Right cardiac atrium (tissue), 5 donors: Measurements from ENCODE around the gene FGFRL1. TPM values are rescaled to one million over a fixed set of nuclear protein-coding genes. Genes with fewer than 3 reads are reported as not detected.
"Not testable (repeated sequence)": the region's sequence is repeated elsewhere in the genome, so short reads cannot be mapped to it uniquely, and the experiment has no call there.

Source experiments
- ATAC-seq, 2 donors: fragments of 200-7000 bp; cut with Tn5 transposase; one replicate each; pipeline versions ENCODE4 v1.8.0 to v1.9.1; 2020; ENCODE audit warnings: moderate library complexity in 2 of 2, mild to moderate bottlenecking in 1 of 2
- DNase-seq, 3 donors: peaks; one replicate each; pipeline ENCODE4 v3.0.0-alpha.2; 2020
- H3K27ac ChIP-seq: one replicate; pipeline ENCODE4 v1.5.1; 2013; ENCODE audit warnings: mild to moderate bottlenecking, low read length, control low read depth, moderate library complexity
- H3K27me3 ChIP-seq: one replicate; pipeline ENCODE4 v1.6.1; 2013; ENCODE audit not compliant: control insufficient read depth, insufficient read depth
- H3K4me1 ChIP-seq: one replicate; pipeline ENCODE4 v1.6.1; 2013; ENCODE audit warnings: low read length; ENCODE audit not compliant: control insufficient read depth, insufficient read depth
- H3K4me3 ChIP-seq: one replicate; pipeline ENCODE4 v1.5.1; 2013; ENCODE audit warnings: low read length, control low read depth
- H3K9me3 ChIP-seq: one replicate; pipeline ENCODE4 v1.6.1; 2013; ENCODE audit warnings: low read length; ENCODE audit not compliant: control insufficient read depth
- WGBS: extraction: QIAGEN DNeasy Blood & Tissue Kit; methylation state at CpG from one replicate; pipeline ENCODE4 v1.1.7; 2013; 5-methylcytosine and 5-hydroxymethylcytosine counted together
- intact Hi-C, 4 donors: fragments of 100-400 bp; cut with DNase I; formaldehyde crosslinking; loops; one replicate each; pipeline versions ENCODE4 v1.11.0 to v1.14.0; 2022 to 2023
- polyA plus RNA-seq: library from polyadenylated mRNA; stranded (reverse); fragments of 200-250 nt; gene quantifications from one replicate; pipeline ENCODE4 v1.2.3, GENCODE V29; 2013
- total RNA-seq, 4 donors: library from RNA; stranded (reverse); fragmentation: NEBNext Ultra II Directional; extraction: Animal tissue kit (Norgen Biotek cat#: 25700); gene quantifications; one replicate each; pipeline ENCODE4 v1.2.1, GENCODE V29; 2021
- donor health status: healthy with polysubstance abuse.
- donor health status: DM: no; HTN: yes; CAD: no.
- donor health status: DM: no; HTN: no; CAD: no.
- donor health status: DM: no; HTN: yes; CAD: no; lungs with severe emphysema.
- donor health status: DM: yes; HTN: yes; CAD: no.

The FGFRL1 gene
- total and polyA plus RNA-seq, 5 donors, result 17.4 to 21.7 (median 19.2) TPM

GRCh38 chr4:1053080-1053661 lies 41.7 kb downstream of the FGFRL1 start:
- intact Hi-C loops, result no loop called here
- DNase-seq (peak in 2 of 3 donors; percentile 39 to 44), ATAC-seq (no peak)
- no peak overlapping the region for H3K4me3 ChIP-seq
- no peaks in the 10 kb centered on the region for H3K4me1 ChIP-seq
- 50% methylated on average over 24 of the region's 24 CpGs for WGBS
- H3K27ac ChIP-seq, result no peak overlapping the region
- no peaks in the 10 kb centered on the region for H3K9me3 ChIP-seq
- no peaks in the 10 kb centered on the region for H3K27me3 ChIP-seq

- DNase-seq, H3K9me3 ChIP-seq, H3K27me3 ChIP-seq, H3K27ac ChIP-seq, H3K4me1 ChIP-seq, ATAC-seq, intact Hi-C loops, H3K4me3 ChIP-seq: not testable (repeated sequence)
- WGBS, result 68% methylated on average over 7 of the region's 7 CpGs
These were observed 42.5 kb downstream of the FGFRL1 start for GRCh38 chr4:1053891-1054290.

GRCh38 chr4:1054696-1055242 lies 43.3 kb downstream of the FGFRL1 start:
- intact Hi-C loops, DNase-seq, H3K4me1 ChIP-seq, H3K9me3 ChIP-seq, H3K4me3 ChIP-seq, H3K27me3 ChIP-seq, H3K27ac ChIP-seq, ATAC-seq: not testable (repeated sequence)
- 42% methylated on average over 8 of the region's 11 CpGs for WGBS

GRCh38 chr4:1055243-1055701 lies 43.8 kb downstream of the FGFRL1 start:
- H3K27ac ChIP-seq, H3K27me3 ChIP-seq, intact Hi-C loops, ATAC-seq, DNase-seq, H3K4me1 ChIP-seq, H3K9me3 ChIP-seq: not testable (repeated sequence)
- peak overlapping the region; percentile 27 for H3K4me3 ChIP-seq
- 31% methylated on average over 13 of the region's 13 CpGs for WGBS

GRCh38 chr4:1055721-1056590 lies 44.5 kb downstream of the FGFRL1 start:
- WGBS, result 43% methylated on average over 34 of the region's 34 CpGs
- no peaks in the 10 kb centered on the region for H3K27me3 ChIP-seq
- no peaks in the 10 kb centered on the region for H3K4me1 ChIP-seq
- no peak overlapping the region for H3K27ac ChIP-seq
- DNase-seq, result peak in 2 of 3 donors; percentile 68 to 74
- intact Hi-C loops, result no loop called here
- ATAC-seq, result peak; percentile 42 to 52
- no peaks in the 10 kb centered on the region for H3K9me3 ChIP-seq
- peak overlapping the region; percentile 27 for H3K4me3 ChIP-seq

- DNase-seq (no peak), ATAC-seq (no peak)
- H3K9me3 ChIP-seq, result no peaks in the 10 kb centered on the region
- H3K4me3 ChIP-seq, result no peak overlapping the region
- intact Hi-C loops, result no loop called here
- 82% methylated on average over 28 of the region's 28 CpGs for WGBS
- no peaks in the 10 kb centered on the region for H3K27me3 ChIP-seq
- no peaks in the 10 kb centered on the region for H3K4me1 ChIP-seq
- H3K27ac ChIP-seq, result no peak overlapping the region
These were observed 45.4 kb downstream of the FGFRL1 start for GRCh38 chr4:1056671-1057402.

GRCh38 chr4:1057403-1057745 lies 45.9 kb downstream of the FGFRL1 start:
- intact Hi-C loops, result no loop called here
- DNase-seq (no peak), ATAC-seq (no peak)
- H3K27ac ChIP-seq, result no peak overlapping the region
- 83% methylated on average over 7 of the region's 7 CpGs for WGBS
- H3K9me3 ChIP-seq, result no peaks in the 10 kb centered on the region
- H3K4me3 ChIP-seq, result no peak overlapping the region
- no peaks in the 10 kb centered on the region for H3K4me1 ChIP-seq
- H3K27me3 ChIP-seq, result no peaks in the 10 kb centered on the region

GRCh38 chr4:1058198-1058996 lies 47.0 kb downstream of the FGFRL1 start:
- intact Hi-C loops, result no loop called here

GRCh38 chr4:1058997-1059665 lies 47.7 kb downstream of the FGFRL1 start:
- no peak for DNase-seq
- no peaks in the 10 kb centered on the region for H3K4me1 ChIP-seq
- WGBS, result 70% methylated on average over 16 of the region's 16 CpGs
- no peak overlapping the region for H3K27ac ChIP-seq
- ATAC-seq, result no peak
- H3K9me3 ChIP-seq, result no peaks in the 10 kb centered on the region
- H3K4me3 ChIP-seq, result no peak overlapping the region
- no peaks in the 10 kb centered on the region for H3K27me3 ChIP-seq
- intact Hi-C loops, result no loop called here

More at GRCh38 chr4:1058198-1058996, 47.0 kb downstream of the FGFRL1 start:
- no peaks in the 10 kb centered on the region for H3K4me1 ChIP-seq
- no peaks in the 10 kb centered on the region for H3K27me3 ChIP-seq
- H3K27ac ChIP-seq, result no peak overlapping the region
- H3K4me3 ChIP-seq, result no peak overlapping the region
- 52% methylated on average over 35 of the region's 35 CpGs for WGBS
- peak in 1 of 2 donors; percentile 52 for ATAC-seq
- H3K9me3 ChIP-seq, result no peaks in the 10 kb centered on the region
- no peak for DNase-seq

- intact Hi-C loops, result no loop called here
- no peaks in the 10 kb centered on the region for H3K27me3 ChIP-seq
- DNase-seq (no peak), ATAC-seq (no peak)
- H3K27ac ChIP-seq, result no peak overlapping the region
- no peaks in the 10 kb centered on the region for H3K4me1 ChIP-seq
- WGBS, result 53% methylated on average over 10 of the region's 10 CpGs
- no peaks in the 10 kb centered on the region for H3K9me3 ChIP-seq
- no peak overlapping the region for H3K4me3 ChIP-seq
These were observed 48.7 kb downstream of the FGFRL1 start for GRCh38 chr4:1060121-1060520.
